K562 (cell line): ENCODE data around the gene PDZRN4. TPM values are rescaled to one million over a fixed set of nuclear protein-coding genes. Genes with fewer than 3 reads are reported as not detected.

ENCODE experiments used
- ATAC-seq: fragments of 200-7000 bp; cut with Tn5 transposase; 3 replicates; pipeline ENCODE4 v1.9.1; 2020; ENCODE audit warnings: moderate library complexity
- BruUV-seq: library from RNA; stranded (reverse); fragments of 400-500 nt; replicated peaks from 2 replicates; lab custom pipeline; 2021; lab: Mats Ljungman, UMichigan
- CTCF ChIA-PET: fragments of 300-600 bp; formaldehyde crosslinking; extraction: SDS; loops from one replicate; lab custom pipeline; 2021; ENCODE audit warnings: low intra/inter-chr PET ratio; lab: Yijun Ruan, JAX
- POLR2A ChIA-PET: fragments of 300-600, 350-650 bp; sonication (Branson Sonifier 250); formaldehyde crosslinking; extraction: SDS; loops from one replicate; lab custom pipeline; 2021; ENCODE audit warnings: antibody characterized with exemption, inconsistent platforms; lab: Yijun Ruan, JAX
- DNase-seq, 4 experiments: peaks; one replicate each; pipeline versions ENCODE4 v3.0.0 to v3.0.0-alpha.2; 2011 to 2018; ENCODE audit warnings: low spot score in 3 of 4, mixed read lengths in 3 of 4; ENCODE audit errors: extremely low read depth in 1 of 4
- FAIRE-seq: peaks from 2 replicates; lab custom pipeline; 2011; peaks lifted over from hg19 to GRCh38; lab: Jason Lieb, UNC
- H2AFZ ChIP-seq: 2 replicates; pipeline ENCODE4 v1.6.0; 2011; ENCODE audit warnings: low read depth, low read length, control low read depth, inconsistent platforms
- H3K27ac ChIP-seq: fragments of 200-600 bp; 3 replicates; pipeline ENCODE4 v1.8.0; 2011; ENCODE audit warnings: low read depth, mild to moderate bottlenecking, control low read depth, inconsistent platforms, low read length, moderate library complexity, mixed read lengths; ENCODE audit errors: extremely low read depth
- H3K27me3 ChIP-seq, 2 experiments: fragments of 300-600 bp in 1 of 2; 2 replicates in 1 of 2; 3 replicates in 1 of 2; pipeline versions ENCODE4 v1.6.0 to v1.8.0; 2011; ENCODE audit warnings: inconsistent platforms in 2 of 2, low read length in 2 of 2, mild to moderate bottlenecking in 1 of 2, mixed read lengths in 1 of 2, moderate library complexity in 1 of 2; ENCODE audit not compliant: control insufficient read depth in 2 of 2, insufficient read depth in 2 of 2
- H3K36me3 ChIP-seq: fragments of 300-600 bp; 3 replicates; pipeline ENCODE4 v1.8.0; 2011; ENCODE audit warnings: mild to moderate bottlenecking, low read length, inconsistent platforms; ENCODE audit not compliant: control insufficient read depth, insufficient read depth
- H3K4me1 ChIP-seq, 2 experiments: fragments of 200-600 bp in 1 of 2; replicated peaks in 1 of 2; 2 replicates in 1 of 2; 3 replicates in 1 of 2; pipeline versions ENCODE4 v1.5.1 to v1.8.0; 2011; ENCODE audit warnings: inconsistent platforms in 2 of 2, low read length in 2 of 2, mild to moderate bottlenecking in 1 of 2, mixed read lengths in 1 of 2, moderate library complexity in 1 of 2; ENCODE audit not compliant: control insufficient read depth in 2 of 2, insufficient read depth in 2 of 2
- H3K4me2 ChIP-seq: 2 replicates; pipeline ENCODE4 v1.6.1; 2011; ENCODE audit warnings: low read length, control low read depth, inconsistent platforms, mixed read lengths; ENCODE audit not compliant: insufficient read depth
- H3K4me3 ChIP-seq: fragments of 200-600 bp; sonication (generic), shearing (Covaris generic); 2 replicates; pipeline ENCODE4 v1.5.1; 2016; ENCODE audit warnings: control low read depth, inconsistent platforms
- H3K79me2 ChIP-seq: fragments of 200-600 bp; 3 replicates; pipeline ENCODE4 v1.8.0; 2011; ENCODE audit warnings: low read length, inconsistent platforms; ENCODE audit not compliant: control insufficient read depth, insufficient read depth
- H3K9ac ChIP-seq, 2 experiments: 2 replicates each; pipeline versions ENCODE4 v1.6.0 to v1.6.1; 2011; ENCODE audit warnings: low read depth in 2 of 2, low read length in 2 of 2, control low read depth in 1 of 2, inconsistent platforms in 1 of 2, mild to moderate bottlenecking in 1 of 2, mixed read lengths in 1 of 2; ENCODE audit not compliant: insufficient read depth in 1 of 2
- H3K9me1 ChIP-seq: one replicate; pipeline ENCODE4 v1.6.0; 2011; ENCODE audit warnings: inconsistent platforms, mild to moderate bottlenecking, low read length, moderate library complexity; ENCODE audit not compliant: control insufficient read depth, insufficient read depth
- H3K9me3 ChIP-seq: replicated peaks from 2 replicates; pipeline ENCODE4 v1.5.1; 2011; ENCODE audit warnings: low read depth, low read length, inconsistent platforms; ENCODE audit not compliant: control insufficient read depth, insufficient read depth
- H4K20me1 ChIP-seq: replicated peaks from 2 replicates; pipeline ENCODE4 v1.6.1; 2011; ENCODE audit warnings: low read length, inconsistent platforms, mixed read lengths; ENCODE audit not compliant: control insufficient read depth, insufficient read depth
- BMI1 ChIP-seq: fragments of 150-350 bp; IDR thresholded peaks from 2 replicates; pipeline ENCODE4 v1.6.1; 2014; ENCODE audit warnings: low read length
- CC2D1A ChIP-seq: fragments of 450-650 bp; IDR thresholded peaks from 2 replicates; pipeline ENCODE4 v1.6.1; 2017; ENCODE audit warnings: mild to moderate bottlenecking
- CSDE1 ChIP-seq, 2 experiments: fragments of 450-650 bp; IDR thresholded peaks; 2 replicates each; pipeline ENCODE4 v1.6.1; 2016; ENCODE audit warnings: mild to moderate bottlenecking in 1 of 2
- ETV6 ChIP-seq, 3 experiments: fragments of 150-350 bp in 1 of 3; sonication (generic) in 1 of 3; formaldehyde crosslinking in 1 of 3; IDR thresholded peaks; 2 replicates each; pipeline versions ENCODE4 v1.6.1 to v1.8.0; 2014 to 2022; ENCODE audit warnings: borderline replicate concordance in 2 of 3, low read depth in 2 of 3, antibody characterized with exemption in 1 of 3, low read length in 1 of 3, mild to moderate bottlenecking in 1 of 3, missing genetic modification reagents in 1 of 3
- FOXM1 ChIP-seq, 2 experiments: fragments of 450-650 bp in 1 of 2; sonication (generic) in 1 of 2; formaldehyde crosslinking in 1 of 2; IDR thresholded peaks; 2 replicates each; pipeline versions ENCODE4 v1.6.1 to v1.9.0; 2017 to 2022; ENCODE audit warnings: low read depth in 2 of 2, mild to moderate bottlenecking in 2 of 2, missing genetic modification reagents in 1 of 2, moderate library complexity in 1 of 2
- MAFK ChIP-seq: IDR thresholded peaks from 2 replicates; pipeline ENCODE4 v1.6.1; 2011; ENCODE audit warnings: low read length, improper control_type of control experiment
- MLLT1 ChIP-seq, 2 experiments: fragments of 450-650 bp; IDR thresholded peaks; 2 replicates each; pipeline ENCODE4 v1.6.1; 2016
- MTF1 ChIP-seq: fragments of 250-450 bp; sonication (Bioruptor Pico); IDR thresholded peaks from 2 replicates; pipeline ENCODE4 v1.9.0; 2021; ENCODE audit warnings: moderate library complexity, mild to moderate bottlenecking, inconsistent platforms, borderline replicate concordance
- TBP ChIP-seq: optimal IDR thresholded peaks from 2 replicates; pipeline ENCODE3; 2011; ENCODE audit warnings: low read depth, low read length, improper control_type of control experiment
- TRIM28 ChIP-seq: fragments of 450-650 bp; IDR thresholded peaks from 2 replicates; pipeline ENCODE4 v1.6.1; 2017
- WGBS: fragments of 100-300 bp; shearing (Covaris generic); methylation state at CpG from one replicate; pipeline ENCODE4 v1.1.6; 2016; ENCODE audit warnings: low coverage, mixed read lengths; ENCODE audit not compliant: insufficient coverage; ENCODE audit errors: missing lambda C conversion rate; 5-methylcytosine and 5-hydroxymethylcytosine counted together
- in situ Hi-C: fragments of 300-500 bp; cut with MboI; formaldehyde crosslinking; loops from 4 replicates; pipeline ENCODE4 v1.15.0; 2018; ENCODE audit warnings: inconsistent platforms, mixed read lengths
- intact Hi-C: fragments of 100-400 bp; cut with micrococcal nuclease; formaldehyde crosslinking; loops from 2 replicates; pipeline ENCODE4 v1.14.2; 2022
- polyA plus RNA-seq, 8 experiments: library from polyadenylated mRNA; depleted of rRNA in 4 of 8; stranded (reverse) in 5 of 8; unstranded in 3 of 8; fragments of >200 nt; fragmentation: Nextera tagmentation in 2 of 8; fragmentation: Illumina TruSeq in 1 of 8; extraction: Ambion mirVana in 2 of 8; extraction: Trizol in 1 of 8; gene quantifications; 2 replicates each; pipeline versions ENCODE4 v1.2.1 to v1.2.3, GENCODE V29; 2011 to 2014; ENCODE audit warnings: inconsistent platforms in 1 of 8, missing spikeins in 1 of 8
- total RNA-seq, 7 experiments: library from RNA; depleted of rRNA in 6 of 7; stranded (reverse); fragments of >200 nt in 6 of 7; fragmentation: Illumina TruSeq in 2 of 7; extraction: Trizol in 2 of 7; gene quantifications; 2 replicates each; pipeline versions ENCODE4 v1.2.1 to v1.2.3, GENCODE V29; 2011 to 2021; ENCODE audit warnings: low replicate concordance in 1 of 7

Gene PDZRN4
- total and polyA plus RNA-seq, 9 of the 15 experiments (the other 6 are each of a cell fraction or from before 2014, with no cell fraction given), result not detected

- no peak for DNase-seq
- Histone ChIP-seq H3K4me3 (no peak overlapping the region), H3K4me1 (no peaks in the 10 kb centered on the region), H2AFZ (no peak overlapping the region), H3K9ac (no peak overlapping the region), H4K20me1 (no peaks in the 10 kb centered on the region), H3K4me2 (no peak overlapping the region), H3K36me3 (no peaks in the 10 kb centered on the region), H3K9me1 (no peaks in the 10 kb centered on the region), H3K27ac (no peak overlapping the region), H3K79me2 (no peaks in the 10 kb centered on the region), H3K9me3 (no peaks in the 10 kb centered on the region), H3K27me3 (no peaks in the 10 kb centered on the region)
- BruUV-seq, result no TSS peak
- intact Hi-C loops, result no loop called here
- no peak for ATAC-seq
- no peak for TF ChIP-seq MLLT1 (IDR thresholded peaks at IDR 0.05)
- TF ChIP-seq TRIM28, result no peak
- TF ChIP-seq CSDE1 (IDR thresholded peaks at IDR 0.05), result no peak
- 0% methylated on average over 2 of the region's 2 CpGs for WGBS
- CTCF ChIA-PET, result interaction anchor here (0.6 kb wide), 1 partner anchor 130 kb away, joined by 3 read pairs; no protein-coding TSS in a partner anchor
- FAIRE-seq, result no peak
- in situ Hi-C loops, result no loop called here
- POLR2A ChIA-PET, result no interaction called here
These were observed 344.0 kb downstream of the PDZRN4 start for GRCh38 chr12:41532072-41532471.

GRCh38 chr12:41536813-41537490 is 348.8 kb downstream of the PDZRN4 start:
- H3K36me3 ChIP-seq, result no peaks in the 10 kb centered on the region
- no peak for ATAC-seq
- POLR2A ChIA-PET, result no interaction called here
- CTCF ChIA-PET, result no interaction called here
- TF ChIP-seq TBP (no peak), FOXM1 (IDR thresholded peaks at IDR 0.05; ENCODE audit: low read depth) (no peak), FOXM1 (CRISPR knock-in tag; IDR thresholded peaks at IDR 0.05; ENCODE audit: low read depth) (no peak), CC2D1A (no peak), MAFK (no peak), MTF1 (CRISPR knock-in tag) (no peak), ETV6 (IDR thresholded peaks at IDR 0.05; ENCODE audit: borderline replicate concordance in 1 of 2, low read depth in 2 of 2, low read length in 1 of 2) (no peak), ETV6 (CRISPR knock-in tag; IDR thresholded peaks at IDR 0.05; ENCODE audit: borderline replicate concordance) (no peak), BMI1 (no peak)
- no peaks in the 10 kb centered on the region for H3K79me2 ChIP-seq
- no peak for DNase-seq
- H3K4me3 ChIP-seq, result no peak overlapping the region
- H3K9ac ChIP-seq, result no peak overlapping the region
- no peaks in the 10 kb centered on the region for H4K20me1 ChIP-seq
- no peak for FAIRE-seq
- no peaks in the 10 kb centered on the region for H3K4me1 ChIP-seq
- H3K27ac ChIP-seq, result no peak overlapping the region
- intact Hi-C loops, result no loop called here
- no peak overlapping the region for H2AFZ ChIP-seq
- no peak overlapping the region for H3K4me2 ChIP-seq
- H3K9me1 ChIP-seq, result no peaks in the 10 kb centered on the region
- in situ Hi-C loops, result no loop called here
- BruUV-seq, result no TSS peak
- WGBS, result 1% methylated on average over 4 of the region's 4 CpGs
- H3K27me3 ChIP-seq, result no peaks in the 10 kb centered on the region
- H3K9me3 ChIP-seq, result no peaks in the 10 kb centered on the region; the same call in 1 of the 2 replicates
